ENCODE data around the gene ZNF521.

ZNF521 gene

GRCh38 chr18:25189391-25190185 is 162.4 kb downstream of the ZNF521 start:
- Histone ChIP-seq H3F3A (ENCODE audit: insufficient read depth) (no peaks in the 10 kb centered on the region), H3K9me3 (ENCODE audit: insufficient read depth, low read length) (no peaks in the 10 kb centered on the region), H2AFZ (ENCODE audit: low read depth, low read length, severe bottlenecking) (no peak overlapping the region), H3K4me3 (ENCODE audit: insufficient read depth, low read length, poor library complexity, severe bottlenecking) (no peak overlapping the region), H3K27ac (ENCODE audit: low read depth, low read length) (no peak overlapping the region), H3K9me2 (replicated peaks; ENCODE audit: insufficient read depth, low read length) (no peaks in the 10 kb centered on the region), H4K20me1 (ENCODE audit: low read depth, low read length) (no peaks in the 10 kb centered on the region), H3K4me2 (ENCODE audit: low read depth, low read length, poor library complexity, severe bottlenecking) (no peak overlapping the region), H3K36me3 (ENCODE audit: low read length) (no peaks in the 10 kb centered on the region), H3K27me3 (ENCODE audit: low read length) (no peaks in the 10 kb centered on the region), H3K79me2 (ENCODE audit: insufficient read depth, low read length) (no peaks in the 10 kb centered on the region), H3K9ac (ENCODE audit: low read length) (no peak overlapping the region)
- TF ChIP-seq, protein P1, sequence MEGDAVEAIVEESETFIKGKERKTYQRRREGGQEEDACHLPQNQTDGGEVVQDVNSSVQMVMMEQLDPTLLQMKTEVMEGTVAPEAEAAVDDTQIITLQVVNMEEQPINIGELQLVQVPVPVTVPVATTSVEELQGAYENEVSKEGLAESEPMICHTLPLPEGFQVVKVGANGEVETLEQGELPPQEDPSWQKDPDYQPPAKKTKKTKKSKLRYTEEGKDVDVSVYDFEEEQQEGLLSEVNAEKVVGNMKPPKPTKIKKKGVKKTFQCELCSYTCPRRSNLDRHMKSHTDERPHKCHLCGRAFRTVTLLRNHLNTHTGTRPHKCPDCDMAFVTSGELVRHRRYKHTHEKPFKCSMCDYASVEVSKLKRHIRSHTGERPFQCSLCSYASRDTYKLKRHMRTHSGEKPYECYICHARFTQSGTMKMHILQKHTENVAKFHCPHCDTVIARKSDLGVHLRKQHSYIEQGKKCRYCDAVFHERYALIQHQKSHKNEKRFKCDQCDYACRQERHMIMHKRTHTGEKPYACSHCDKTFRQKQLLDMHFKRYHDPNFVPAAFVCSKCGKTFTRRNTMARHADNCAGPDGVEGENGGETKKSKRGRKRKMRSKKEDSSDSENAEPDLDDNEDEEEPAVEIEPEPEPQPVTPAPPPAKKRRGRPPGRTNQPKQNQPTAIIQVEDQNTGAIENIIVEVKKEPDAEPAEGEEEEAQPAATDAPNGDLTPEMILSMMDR (IDR thresholded peaks at IDR 0.05; ENCODE audit: insufficient read depth, low read length, poor library complexity, severe bottlenecking): no peak
- TF ChIP-seq EZH2phosphoT487 (conservative IDR thresholded peaks at IDR 0.05; ENCODE audit: low read length): no peak

GRCh38 chr18:25187521-25188192 is 164.3 kb downstream of the ZNF521 start:
- no peaks in the 10 kb centered on the region for H3K27me3 ChIP-seq (ENCODE audit: low read length)
- no peak overlapping the region for H2AFZ ChIP-seq (ENCODE audit: low read depth, low read length, severe bottlenecking)
- no peaks in the 10 kb centered on the region for H3F3A ChIP-seq (ENCODE audit: insufficient read depth)
- no peaks in the 10 kb centered on the region for H3K9me2 ChIP-seq (replicated peaks; ENCODE audit: insufficient read depth, low read length)
- no peak overlapping the region for H3K27ac ChIP-seq (ENCODE audit: low read depth, low read length)
- no peak overlapping the region for H3K9ac ChIP-seq (ENCODE audit: low read length)
- TF ChIP-seq, protein P1 (IDR thresholded peaks at IDR 0.05; ENCODE audit: insufficient read depth, low read length, poor library complexity, severe bottlenecking): no peak
- no peak for TF ChIP-seq EZH2phosphoT487 (conservative IDR thresholded peaks at IDR 0.05; ENCODE audit: low read length)
- H3K79me2 ChIP-seq (ENCODE audit: insufficient read depth, low read length): no peaks in the 10 kb centered on the region
- no peaks in the 10 kb centered on the region for H3K36me3 ChIP-seq (ENCODE audit: low read length)
- H4K20me1 ChIP-seq (ENCODE audit: low read depth, low read length): no peaks in the 10 kb centered on the region
- H3K4me2 ChIP-seq (ENCODE audit: low read depth, low read length, poor library complexity, severe bottlenecking): no peak overlapping the region
- no peak overlapping the region for H3K4me3 ChIP-seq (ENCODE audit: insufficient read depth, low read length, poor library complexity, severe bottlenecking)
- no peaks in the 10 kb centered on the region for H3K9me3 ChIP-seq (ENCODE audit: insufficient read depth, low read length)

GRCh38 chr18:25186871-25187270 is 165.1 kb downstream of the ZNF521 start:
- no peak overlapping the region for H3K9ac ChIP-seq (ENCODE audit: low read length)
- no peaks in the 10 kb centered on the region for H4K20me1 ChIP-seq (ENCODE audit: low read depth, low read length)
- no peak overlapping the region for H3K27ac ChIP-seq (ENCODE audit: low read depth, low read length)
- H2AFZ ChIP-seq (ENCODE audit: low read depth, low read length, severe bottlenecking): no peak overlapping the region
- H3K4me3 ChIP-seq (ENCODE audit: insufficient read depth, low read length, poor library complexity, severe bottlenecking): no peak overlapping the region
- H3K27me3 ChIP-seq (ENCODE audit: low read length): no peaks in the 10 kb centered on the region
- no peak overlapping the region for H3K4me2 ChIP-seq (ENCODE audit: low read depth, low read length, poor library complexity, severe bottlenecking)
- H3K9me3 ChIP-seq (ENCODE audit: insufficient read depth, low read length): no peaks in the 10 kb centered on the region
- no peaks in the 10 kb centered on the region for H3F3A ChIP-seq (ENCODE audit: insufficient read depth)
- no peaks in the 10 kb centered on the region for H3K79me2 ChIP-seq (ENCODE audit: insufficient read depth, low read length)
- TF ChIP-seq, protein P1 (IDR thresholded peaks at IDR 0.05; ENCODE audit: insufficient read depth, low read length, poor library complexity, severe bottlenecking): no peak
- TF ChIP-seq EZH2phosphoT487 (conservative IDR thresholded peaks at IDR 0.05; ENCODE audit: low read length): no peak
- no peaks in the 10 kb centered on the region for H3K9me2 ChIP-seq (replicated peaks; ENCODE audit: insufficient read depth, low read length)
- no peaks in the 10 kb centered on the region for H3K36me3 ChIP-seq (ENCODE audit: low read length)

All from SU-DHL-6 (cell line).